ENCODE data around the gene ACCS.

The ACCS gene, protein sequence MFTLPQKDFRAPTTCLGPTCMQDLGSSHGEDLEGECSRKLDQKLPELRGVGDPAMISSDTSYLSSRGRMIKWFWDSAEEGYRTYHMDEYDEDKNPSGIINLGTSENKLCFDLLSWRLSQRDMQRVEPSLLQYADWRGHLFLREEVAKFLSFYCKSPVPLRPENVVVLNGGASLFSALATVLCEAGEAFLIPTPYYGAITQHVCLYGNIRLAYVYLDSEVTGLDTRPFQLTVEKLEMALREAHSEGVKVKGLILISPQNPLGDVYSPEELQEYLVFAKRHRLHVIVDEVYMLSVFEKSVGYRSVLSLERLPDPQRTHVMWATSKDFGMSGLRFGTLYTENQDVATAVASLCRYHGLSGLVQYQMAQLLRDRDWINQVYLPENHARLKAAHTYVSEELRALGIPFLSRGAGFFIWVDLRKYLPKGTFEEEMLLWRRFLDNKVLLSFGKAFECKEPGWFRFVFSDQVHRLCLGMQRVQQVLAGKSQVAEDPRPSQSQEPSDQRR

GRCh38 chr11:44065841-44066731 is at the start of gene ACCS:
Gene ACCS, plus strand, starts transcription at chr11:44066270. Its CDS starts 1,358 bp downstream, at chr11:44067628.
- TF ChIP-seq, protein P1, sequence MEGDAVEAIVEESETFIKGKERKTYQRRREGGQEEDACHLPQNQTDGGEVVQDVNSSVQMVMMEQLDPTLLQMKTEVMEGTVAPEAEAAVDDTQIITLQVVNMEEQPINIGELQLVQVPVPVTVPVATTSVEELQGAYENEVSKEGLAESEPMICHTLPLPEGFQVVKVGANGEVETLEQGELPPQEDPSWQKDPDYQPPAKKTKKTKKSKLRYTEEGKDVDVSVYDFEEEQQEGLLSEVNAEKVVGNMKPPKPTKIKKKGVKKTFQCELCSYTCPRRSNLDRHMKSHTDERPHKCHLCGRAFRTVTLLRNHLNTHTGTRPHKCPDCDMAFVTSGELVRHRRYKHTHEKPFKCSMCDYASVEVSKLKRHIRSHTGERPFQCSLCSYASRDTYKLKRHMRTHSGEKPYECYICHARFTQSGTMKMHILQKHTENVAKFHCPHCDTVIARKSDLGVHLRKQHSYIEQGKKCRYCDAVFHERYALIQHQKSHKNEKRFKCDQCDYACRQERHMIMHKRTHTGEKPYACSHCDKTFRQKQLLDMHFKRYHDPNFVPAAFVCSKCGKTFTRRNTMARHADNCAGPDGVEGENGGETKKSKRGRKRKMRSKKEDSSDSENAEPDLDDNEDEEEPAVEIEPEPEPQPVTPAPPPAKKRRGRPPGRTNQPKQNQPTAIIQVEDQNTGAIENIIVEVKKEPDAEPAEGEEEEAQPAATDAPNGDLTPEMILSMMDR (IDR thresholded peaks at IDR 0.05), result no peak

DNA sequence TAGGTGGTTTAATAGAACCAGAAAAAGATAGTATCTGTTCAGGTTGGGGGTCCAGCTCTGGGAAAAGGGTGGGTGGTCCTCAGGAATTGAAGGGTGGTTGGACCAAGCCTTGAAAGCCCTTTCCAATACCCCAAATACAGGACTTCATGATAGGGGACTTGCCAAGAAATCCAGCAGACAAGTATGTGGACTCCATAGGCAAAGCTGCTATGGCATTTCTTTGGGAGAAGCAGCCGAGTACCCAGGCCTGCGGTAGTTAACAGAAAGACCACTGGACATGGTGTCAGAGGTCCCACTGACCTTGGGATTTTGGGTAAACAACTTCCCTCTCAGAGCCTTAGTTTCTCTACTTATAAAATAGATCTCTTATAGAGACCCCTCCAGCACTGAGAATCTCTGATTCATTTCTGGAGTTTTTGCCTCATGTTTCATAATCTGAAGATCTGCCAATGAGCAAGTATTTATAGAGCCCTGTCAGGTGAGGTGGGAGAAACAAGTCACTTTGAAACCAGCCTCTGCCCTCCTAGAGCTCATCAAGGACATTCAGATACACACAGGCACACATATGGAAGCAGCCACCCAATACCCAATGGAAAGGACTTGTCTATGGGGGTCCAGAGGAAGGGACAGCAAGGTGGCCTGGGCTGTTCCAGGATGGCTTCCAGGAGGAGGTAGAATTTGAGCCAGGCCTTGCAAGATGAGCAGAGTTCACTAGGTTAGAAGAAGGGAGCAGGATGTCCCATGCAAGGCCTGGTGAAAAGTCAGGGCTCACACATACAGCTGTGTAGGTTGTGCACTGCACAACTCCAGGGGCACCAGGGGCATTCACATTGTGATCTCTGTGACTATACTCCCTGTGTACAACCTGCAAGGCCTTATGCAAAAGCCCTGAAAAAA is 49.3 kb upstream of the ACCS start:
- TF ChIP-seq, protein P1 (IDR thresholded peaks at IDR 0.05), result no peak

DNA sequence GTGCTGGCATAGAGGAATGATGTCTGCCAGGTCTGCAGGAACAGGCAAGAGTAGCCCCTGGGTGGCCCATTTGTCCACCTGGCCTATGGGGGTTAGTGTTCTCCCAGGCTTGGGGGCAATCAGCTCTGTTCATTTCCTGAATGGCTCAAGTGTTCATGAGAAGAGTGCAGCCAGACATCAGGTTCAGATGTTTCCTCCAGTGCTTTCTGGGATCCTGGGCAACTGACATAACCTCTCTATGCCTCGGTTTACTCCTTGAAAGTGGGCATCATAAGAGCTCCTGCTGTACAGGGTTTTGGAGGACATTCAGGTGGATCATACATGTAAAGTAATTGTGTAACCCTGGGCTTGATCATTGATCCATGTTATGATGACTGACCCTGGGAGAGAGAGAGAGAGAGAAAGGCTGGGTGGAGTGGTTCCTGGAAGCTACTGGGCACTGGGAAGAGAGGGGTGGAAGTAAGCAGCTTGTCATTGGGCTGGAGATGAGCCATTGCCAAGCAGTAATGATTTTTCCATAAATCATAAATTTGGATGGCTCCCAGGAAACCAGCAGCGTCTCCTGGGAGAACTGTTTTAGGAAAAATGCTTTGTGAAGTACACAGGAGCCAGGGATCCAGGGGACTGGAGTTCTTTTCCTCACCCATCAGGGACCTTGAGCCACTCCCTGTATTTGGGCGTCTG is 48.5 kb upstream of the ACCS start:
- TF ChIP-seq, protein P1 (IDR thresholded peaks at IDR 0.05), result no peak

GRCh38 chr11:44018127-44018521 is 47.9 kb upstream of the ACCS start:
- TF ChIP-seq, protein P1 (IDR thresholded peaks at IDR 0.05), result no peak

- TF ChIP-seq, protein P1 (IDR thresholded peaks at IDR 0.05), result no peak
Measured at GRCh38 chr11:44018829-44019228, 47.2 kb upstream of the ACCS start.

DNA sequence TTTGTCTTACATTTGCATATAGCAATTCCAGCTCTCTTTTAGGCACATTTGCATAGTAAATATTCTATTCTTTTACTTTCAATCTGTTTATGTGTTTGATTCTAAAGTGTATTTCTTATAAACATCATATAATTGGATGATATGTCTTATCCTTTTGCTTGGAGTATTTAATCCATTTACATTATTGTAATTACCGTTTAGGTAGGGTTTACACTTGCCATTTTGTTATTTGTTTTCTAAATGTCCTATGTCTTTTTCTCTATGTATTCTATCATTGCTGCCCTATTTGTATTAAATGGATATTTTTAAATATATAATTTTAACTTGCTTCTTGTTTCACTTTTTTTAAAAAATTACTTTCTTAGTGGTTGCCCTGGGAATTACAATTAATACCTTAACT is 41.1 kb upstream of the ACCS start:
- TF ChIP-seq, protein P1 (IDR thresholded peaks at IDR 0.05), result no peak
